ENCODE measurements around the gene SLC36A2.

SLC36A2 gene

GRCh38 chr5:151281001-151281639, 66.2 kb downstream of the SLC36A2 start:
- DNase-seq, result no peak

DNA sequence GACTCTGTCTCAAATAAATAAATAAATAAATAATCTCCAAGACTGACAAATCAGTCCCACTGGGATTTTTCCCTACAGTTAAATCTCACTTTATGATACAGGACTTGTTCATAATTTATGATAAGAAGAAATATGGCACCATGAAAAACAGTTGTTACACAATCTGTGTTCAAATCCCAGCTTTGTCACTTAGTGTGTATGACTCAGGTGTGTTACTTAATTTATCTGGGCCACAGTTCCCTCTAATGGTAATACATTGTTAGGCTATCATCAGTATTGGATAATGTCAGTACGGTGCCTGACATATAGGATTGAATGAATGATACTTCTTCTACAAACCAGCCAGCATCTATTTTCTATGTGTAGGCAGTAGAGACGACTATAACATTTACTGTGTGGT, 66.9 kb downstream of the SLC36A2 start:
- DNase-seq, result no peak

GRCh38 chr5:151278845-151279244, 68.5 kb downstream of the SLC36A2 start:
- DNase-seq, result no peak

- DNase-seq, result no peak
Observed at GRCh38 chr5:151275803-151276202, 71.6 kb downstream of the SLC36A2 start.

DNA sequence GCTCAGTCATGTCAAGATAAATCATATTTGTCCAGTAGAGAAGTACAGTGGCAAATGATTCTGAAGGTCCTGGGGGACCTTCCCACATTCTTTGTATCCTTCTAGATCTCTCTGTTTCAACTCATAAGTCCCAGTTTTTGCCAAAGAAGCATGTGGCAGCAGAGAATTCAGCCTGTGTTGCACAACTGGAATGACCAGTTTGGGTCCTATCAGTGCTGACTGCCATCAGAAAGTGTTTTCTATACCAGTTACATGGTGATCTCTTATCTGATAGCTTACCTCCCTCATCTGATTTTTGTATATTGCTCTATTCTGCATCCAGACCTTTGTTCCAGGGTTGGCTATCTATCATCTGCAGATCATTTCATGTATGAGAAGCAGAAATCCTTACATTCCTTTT, 72.7 kb downstream of the SLC36A2 start:
- DNase-seq, result no peak

- DNase-seq, result no peak
Observed at GRCh38 chr5:151271336-151271735, 76.0 kb downstream of the SLC36A2 start.

- DNase-seq, result no peak
Observed at GRCh38 chr5:151270599-151270998, 76.8 kb downstream of the SLC36A2 start.

DNA sequence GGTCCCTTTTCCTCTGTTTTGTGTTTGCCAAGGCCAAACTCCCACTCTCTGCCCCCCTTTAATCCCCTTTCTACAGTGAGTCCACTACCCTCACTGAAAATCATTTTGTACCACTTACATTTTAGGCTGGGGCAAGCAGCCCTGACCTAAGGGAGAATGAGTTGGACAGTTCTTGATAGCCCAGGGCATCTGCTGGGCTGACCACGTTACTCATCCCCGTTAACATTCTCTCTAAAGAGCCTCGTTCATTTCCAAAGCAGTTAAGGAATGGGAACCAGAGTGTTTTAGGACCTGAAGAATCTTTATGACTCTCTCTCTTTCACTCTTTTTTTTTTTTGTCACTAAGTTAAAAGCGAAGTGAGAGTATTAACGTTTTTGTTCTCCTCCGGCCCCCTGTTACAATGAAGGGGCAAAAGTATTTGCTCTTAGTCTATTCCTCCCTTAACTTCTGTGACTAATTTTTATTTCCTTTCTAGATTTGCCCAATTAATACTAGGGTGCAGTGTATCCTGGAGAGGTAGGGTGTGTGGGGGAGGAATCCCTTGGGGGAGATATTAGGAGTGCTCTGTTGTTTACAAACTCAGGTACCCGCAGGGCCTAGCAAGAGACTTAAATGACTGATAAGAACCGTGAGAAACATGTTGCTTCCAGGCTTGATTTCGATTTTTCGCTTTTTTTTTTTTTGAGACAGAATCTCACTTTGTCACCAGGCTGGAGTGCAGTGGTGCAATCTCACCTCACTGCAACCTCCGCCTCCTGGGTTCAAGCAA, 79.7 kb downstream of the SLC36A2 start:
- DNase-seq, result no peak

All from NCI-H82 (cell line).